HCT116 (cell line): ENCODE results near the gene SMIM32. TPM values are rescaled to one million over a fixed set of nuclear protein-coding genes. Genes with fewer than 3 reads are reported as not detected.

Experiments used
- ATAC-seq: fragments of 200-7000 bp; cut with Tn5 transposase; 2 replicates; pipeline ENCODE4 v1.9.1; 2020; ENCODE audit warnings: mild to moderate bottlenecking, moderate library complexity
- BruUV-seq: library from RNA; stranded (reverse); fragments of 400-500 nt; replicated peaks from 2 replicates; lab custom pipeline; 2021; lab: Mats Ljungman, UMichigan
- CTCF ChIA-PET: fragments of 300-600 bp; sonication (Branson Sonifier 250); formaldehyde crosslinking; loops from one replicate; lab custom pipeline; 2021; ENCODE audit warnings: antibody characterized with exemption; lab: Charles Lee
- POLR2A ChIA-PET: fragments of 300-600, 350-600 bp; sonication (Branson Sonifier 250); formaldehyde crosslinking; loops from one replicate; lab custom pipeline; 2021; ENCODE audit warnings: antibody characterized with exemption; lab: Charles Lee
- RAD21 ChIA-PET, 2 experiments: fragments of 300-600 bp; sonication (Branson Sonifier 250); formaldehyde crosslinking; loops; one replicate each; lab custom pipeline; 2023; ENCODE audit warnings: low total read pairs in 2 of 2; ENCODE audit not compliant: uncharacterized antibody in 2 of 2, unreplicated experiment in 2 of 2, low non-redundant PET in 1 of 2; lab: Charles Lee
- DNase-seq: peaks from one replicate; pipeline ENCODE4 v3.0.0-alpha.2; 2010; ENCODE audit warnings: low read depth, low spot score
- H2AFZ ChIP-seq: fragments of 200-600 bp; shearing (Covaris generic), sonication (generic); 2 replicates; pipeline ENCODE4 v1.6.1; 2017; ENCODE audit warnings: low read depth, mixed run types, mixed read lengths, antibody characterized with exemption, low read length; ENCODE audit not compliant: poor library complexity, severe bottlenecking
- H3K27ac ChIP-seq: 2 replicates; pipeline ENCODE4 v1.5.1; 2012; ENCODE audit warnings: low read depth, low read length
- H3K27me3 ChIP-seq: fragments of 200-600 bp; sonication (generic); 2 replicates; pipeline ENCODE4 v1.6.1; 2016; ENCODE audit warnings: mixed run types, low read length, mixed read lengths; ENCODE audit not compliant: insufficient read depth
- H3K36me3 ChIP-seq, 2 experiments: fragments of 200-500 bp in 1 of 2; fragments of 200-600 bp in 1 of 2; sonication (Bioruptor generic) in 1 of 2; sonication (generic) in 1 of 2; 2 replicates each; pipeline versions ENCODE4 v1.5.1 to v1.6.1; 2014 to 2016; ENCODE audit warnings: low read length in 2 of 2, inconsistent platforms in 1 of 2, mixed read lengths in 1 of 2, mixed run types in 1 of 2; ENCODE audit not compliant: insufficient read depth in 2 of 2, control insufficient read depth in 1 of 2
- H3K4me1 ChIP-seq, 2 experiments: fragments of 200-600 bp in 1 of 2; sonication (generic) in 1 of 2; 2 replicates each; pipeline versions ENCODE4 v1.5.1 to v1.6.1; 2012 to 2017; ENCODE audit warnings: low read length in 2 of 2, inconsistent platforms in 1 of 2, mild to moderate bottlenecking in 1 of 2, mixed read lengths in 1 of 2, mixed run types in 1 of 2, moderate library complexity in 1 of 2; ENCODE audit not compliant: insufficient read depth in 2 of 2, control insufficient read depth in 1 of 2
- H3K4me2 ChIP-seq: fragments of 200-600 bp; sonication (generic); 2 replicates; pipeline ENCODE4 v1.6.1; 2017; ENCODE audit warnings: mixed run types, low read length, mixed read lengths
- H3K4me3 ChIP-seq, 2 experiments: fragments of 200-600 bp in 1 of 2; sonication (generic) in 1 of 2; replicated peaks in 1 of 2; 2 replicates each; pipeline ENCODE4 v1.5.1; 2011 to 2016; ENCODE audit warnings: low read length in 2 of 2, control low read depth in 1 of 2, low read depth in 1 of 2, mild to moderate bottlenecking in 1 of 2, mixed read lengths in 1 of 2, mixed run types in 1 of 2
- H3K79me2 ChIP-seq: fragments of 200-600 bp; sonication (generic); 2 replicates; pipeline ENCODE4 v1.6.1; 2017; ENCODE audit warnings: mild to moderate bottlenecking, mixed run types, low read length, moderate library complexity, mixed read lengths; ENCODE audit not compliant: insufficient read depth
- H3K9ac ChIP-seq: fragments of 200-600 bp; sonication (generic); 2 replicates; pipeline ENCODE4 v1.6.1; 2016; ENCODE audit warnings: low read length, mixed read lengths
- H3K9me2 ChIP-seq: fragments of 200-600 bp; sonication (generic), shearing (Covaris generic); 2 replicates; pipeline ENCODE4 v1.6.1; 2017; ENCODE audit warnings: mixed run types, mild to moderate bottlenecking, moderate library complexity; ENCODE audit not compliant: insufficient read depth
- H3K9me3 ChIP-seq, 2 experiments: fragments of 200-500 bp in 1 of 2; fragments of 200-600 bp in 1 of 2; sonication (Bioruptor generic) in 1 of 2; sonication (generic) in 1 of 2; 2 replicates each; pipeline ENCODE4 v1.6.1; 2014 to 2017; ENCODE audit warnings: low read length in 2 of 2, mixed read lengths in 2 of 2, inconsistent platforms in 1 of 2, low read depth in 1 of 2, mild to moderate bottlenecking in 1 of 2, mixed run types in 1 of 2, moderate library complexity in 1 of 2; ENCODE audit not compliant: control insufficient read depth in 1 of 2, insufficient read depth in 1 of 2
- H4K20me1 ChIP-seq: fragments of 200-600 bp; sonication (generic), shearing (Covaris generic); 2 replicates; pipeline ENCODE4 v1.6.1; 2017; ENCODE audit warnings: mixed run types, mild to moderate bottlenecking, moderate library complexity; ENCODE audit not compliant: insufficient read depth
- CBX3 ChIP-seq: IDR thresholded peaks from 2 replicates; pipeline ENCODE4 v1.6.1; 2012; ENCODE audit warnings: low read depth
- CTCF ChIP-seq, 3 experiments: fragments of 200-600 bp in 1 of 3; sonication (generic) in 1 of 3; IDR thresholded peaks in 2 of 3; conservative IDR thresholded peaks in 1 of 3; 2 replicates each; pipeline ENCODE4 v1.5.1; 2012 to 2017; ENCODE audit warnings: low read depth in 2 of 3, low read length in 2 of 3, antibody characterized with exemption in 1 of 3, borderline replicate concordance in 1 of 3, control low read depth in 1 of 3, mild to moderate bottlenecking in 1 of 3, mixed read lengths in 1 of 3, mixed run types in 1 of 3, moderate library complexity in 1 of 3; ENCODE audit not compliant: insufficient read depth in 1 of 3
- EGR1 ChIP-seq: IDR thresholded peaks from 2 replicates; pipeline ENCODE4 v1.6.1; 2012; ENCODE audit warnings: low read depth
- ELF1 ChIP-seq: IDR thresholded peaks from 2 replicates; pipeline ENCODE4 v1.6.1; 2012; ENCODE audit warnings: low read depth, borderline replicate concordance
- EZH2 ChIP-seq: fragments of 200-600 bp; sonication (generic); IDR thresholded peaks from 2 replicates; pipeline ENCODE4 v1.6.1; 2017; ENCODE audit warnings: antibody characterized with exemption, mixed run types
- EZH2phosphoT487 ChIP-seq: fragments of 200-600 bp; IDR thresholded peaks from 2 replicates; pipeline ENCODE4 v1.6.1; 2018; ENCODE audit warnings: antibody characterized with exemption, borderline replicate concordance
- JUND ChIP-seq: IDR thresholded peaks from 2 replicates; pipeline ENCODE4 v1.6.1; 2012
- MAX ChIP-seq: IDR thresholded peaks from 2 replicates; pipeline ENCODE4 v1.6.1; 2012
- POLR2A ChIP-seq: IDR thresholded peaks from 2 replicates; pipeline ENCODE4 v1.7.0; 2011; ENCODE audit warnings: borderline replicate concordance; ENCODE audit not compliant: insufficient read depth, insufficient read length; ENCODE audit errors: extremely low read depth
- RAD21 ChIP-seq: IDR thresholded peaks from 2 replicates; pipeline ENCODE4 v1.6.1; 2012; ENCODE audit warnings: low read depth, mild to moderate bottlenecking
- SP1 ChIP-seq: IDR thresholded peaks from 2 replicates; pipeline ENCODE4 v1.6.1; 2012; ENCODE audit warnings: low read depth
- YY1 ChIP-seq: IDR thresholded peaks from 2 replicates; pipeline ENCODE4 v1.6.1; 2011; ENCODE audit warnings: low read length, low read depth, moderate library complexity, mild to moderate bottlenecking; ENCODE audit not compliant: insufficient replicate concordance; ENCODE audit errors: extremely low read depth
- ZBTB33 ChIP-seq: IDR thresholded peaks from 2 replicates; pipeline ENCODE4 v1.6.1; 2011; ENCODE audit warnings: mild to moderate bottlenecking, low read length, moderate library complexity; ENCODE audit not compliant: insufficient replicate concordance; ENCODE audit errors: extremely low read depth
- ZNF274 ChIP-seq: fragments of 200-500 bp; sonication (Bioruptor generic); IDR thresholded peaks from 2 replicates; pipeline ENCODE4 v1.6.1; 2014; ENCODE audit warnings: mild to moderate bottlenecking, low read depth, low read length, inconsistent platforms
- intact Hi-C: fragments of 100-400 bp; cut with micrococcal nuclease; formaldehyde crosslinking; loops from 2 replicates; pipeline ENCODE4 v1.10.0; 2022
- total RNA-seq: library from RNA; stranded (reverse); gene quantifications from one replicate; pipeline ENCODE4 v1.2.1, GENCODE V29; 2021; ENCODE audit not compliant: unreplicated experiment

Gene SMIM32
- total RNA-seq, 1 experiment from 2014 or later = not detected

- no peaks in the 10 kb centered on the region for H3K4me1 ChIP-seq
- no peak for ATAC-seq
- H3K4me3 ChIP-seq = no peak overlapping the region
- TF ChIP-seq JUND (no peak), CBX3 (no peak), SP1 (no peak), EGR1 (no peak), POLR2A (no peak), MAX (no peak), RAD21 (no peak), EZH2phosphoT487 (no peak), YY1 (no peak), ZBTB33 (no peak), ZNF274 (no peak), EZH2 (no peak), CTCF (IDR thresholded peaks at IDR 0.05 in 2 of 3, conservative IDR thresholded peaks at IDR 0.05 in 1 of 3; ENCODE audit: borderline replicate concordance in 1 of 3, insufficient read depth in 1 of 3, low read depth in 2 of 3, low read length in 2 of 3) (no peak), ELF1 (no peak)
- CTCF ChIA-PET = no interaction called here
- H3K36me3 ChIP-seq = no peaks in the 10 kb centered on the region
- no peak overlapping the region for H2AFZ ChIP-seq
- intact Hi-C loops = no loop called here
- no peak overlapping the region for H3K9ac ChIP-seq
- DNase-seq = no peak
- no peaks in the 10 kb centered on the region for H4K20me1 ChIP-seq
- POLR2A ChIA-PET = no interaction called here
- H3K9me2 ChIP-seq = no peaks in the 10 kb centered on the region
- no peak overlapping the region for H3K4me2 ChIP-seq
- BruUV-seq = no TSS peak
- H3K27me3 ChIP-seq = no peaks in the 10 kb centered on the region
- RAD21 ChIA-PET = no interaction called here
- no peaks in the 10 kb centered on the region for H3K9me3 ChIP-seq
- H3K79me2 ChIP-seq = no peaks in the 10 kb centered on the region
- H3K27ac ChIP-seq = no peak overlapping the region
Observed at GRCh38 chr5:136203303-136203922, 10.5 kb upstream of the SMIM32 start.
